ENCODE measurements around the gene FIBP.

- TF ChIP-seq CTCF (conservative IDR thresholded peaks at IDR 0.05) (no peak), ZFX (IDR thresholded peaks at IDR 0.05) (no peak)
These were observed 24.6 kb upstream of the FIBP start for GRCh38 chr11:65912845-65913244.
